Measurements from ENCODE around the gene COPB1. TPM values are rescaled to one million over a fixed set of nuclear protein-coding genes. Genes with fewer than 3 reads are reported as not detected.

The COPB1 gene
- total and polyA plus RNA-seq, 2 of the 13 experiments (the other 11 are each of a cell fraction or from before 2014, with no cell fraction given) = 114 to 195 TPM

DNA sequence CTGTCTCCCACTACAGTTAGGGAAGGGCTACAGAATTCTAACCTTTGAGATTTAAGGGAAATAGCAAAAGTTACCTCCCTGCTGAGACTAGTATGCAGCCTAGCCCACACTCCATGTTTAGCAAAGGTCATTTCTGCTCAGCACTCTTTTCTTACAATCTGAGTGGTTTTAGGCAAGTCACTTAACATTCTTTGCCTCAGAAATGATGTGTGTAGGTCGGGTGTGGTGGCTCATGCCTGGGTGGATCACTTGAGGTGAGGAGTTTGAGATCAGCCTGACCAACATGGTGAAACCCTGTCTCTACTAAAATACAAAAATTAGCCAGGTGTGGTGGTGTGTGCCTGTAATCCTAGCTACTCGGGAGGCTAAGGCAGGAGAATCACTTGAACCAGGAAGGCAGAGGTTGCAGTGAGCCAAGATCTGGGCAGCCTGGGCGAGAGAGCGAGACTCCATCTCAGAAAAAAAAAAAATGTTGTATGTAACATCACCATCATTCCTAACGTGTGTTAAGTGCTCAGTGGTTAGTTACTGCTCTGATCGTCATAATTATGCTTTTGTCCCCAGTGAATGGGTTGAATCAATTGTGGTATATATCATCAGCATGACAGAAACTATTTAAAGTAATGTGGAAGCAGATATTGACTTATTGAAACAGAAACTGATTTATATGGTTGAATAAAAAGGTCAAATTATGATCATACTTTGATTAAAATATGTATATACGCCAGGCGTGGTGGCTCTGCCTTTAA lies 55.0 kb downstream of the COPB1 start (continued):
- TF ChIP-seq, protein P1, sequence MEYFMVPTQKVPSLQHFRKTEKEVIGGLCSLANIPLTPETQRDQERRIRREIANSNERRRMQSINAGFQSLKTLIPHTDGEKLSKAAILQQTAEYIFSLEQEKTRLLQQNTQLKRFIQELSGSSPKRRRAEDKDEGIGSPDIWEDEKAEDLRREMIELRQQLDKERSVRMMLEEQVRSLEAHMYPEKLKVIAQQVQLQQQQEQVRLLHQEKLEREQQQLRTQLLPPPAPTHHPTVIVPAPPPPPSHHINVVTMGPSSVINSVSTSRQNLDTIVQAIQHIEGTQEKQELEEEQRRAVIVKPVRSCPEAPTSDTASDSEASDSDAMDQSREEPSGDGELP (IDR thresholded peaks at IDR 0.05; ENCODE audit: borderline replicate concordance, low read depth) = no peak
- TF ChIP-seq ZNF543 (CRISPR knock-in tag; IDR thresholded peaks at IDR 0.05) (no peak), RBM39 (IDR thresholded peaks at IDR 0.05; ENCODE audit: low read depth, low read length, poor library complexity, severe bottlenecking) (no peak), SIN3B (IDR thresholded peaks at IDR 0.05; ENCODE audit: low read length) (no peak), MED8 (CRISPR knock-in tag; IDR thresholded peaks at IDR 0.05; ENCODE audit: insufficient replicate concordance) (no peak)
- TF ChIP-seq, protein P2, sequence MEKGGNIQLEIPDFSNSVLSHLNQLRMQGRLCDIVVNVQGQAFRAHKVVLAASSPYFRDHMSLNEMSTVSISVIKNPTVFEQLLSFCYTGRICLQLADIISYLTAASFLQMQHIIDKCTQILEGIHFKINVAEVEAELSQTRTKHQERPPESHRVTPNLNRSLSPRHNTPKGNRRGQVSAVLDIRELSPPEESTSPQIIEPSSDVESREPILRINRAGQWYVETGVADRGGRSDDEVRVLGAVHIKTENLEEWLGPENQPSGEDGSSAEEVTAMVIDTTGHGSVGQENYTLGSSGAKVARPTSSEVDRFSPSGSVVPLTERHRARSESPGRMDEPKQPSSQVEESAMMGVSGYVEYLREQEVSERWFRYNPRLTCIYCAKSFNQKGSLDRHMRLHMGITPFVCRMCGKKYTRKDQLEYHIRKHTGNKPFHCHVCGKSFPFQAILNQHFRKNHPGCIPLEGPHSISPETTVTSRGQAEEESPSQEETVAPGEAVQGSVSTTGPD (CRISPR knock-in tag; IDR thresholded peaks at IDR 0.05) = no peak

DNA sequence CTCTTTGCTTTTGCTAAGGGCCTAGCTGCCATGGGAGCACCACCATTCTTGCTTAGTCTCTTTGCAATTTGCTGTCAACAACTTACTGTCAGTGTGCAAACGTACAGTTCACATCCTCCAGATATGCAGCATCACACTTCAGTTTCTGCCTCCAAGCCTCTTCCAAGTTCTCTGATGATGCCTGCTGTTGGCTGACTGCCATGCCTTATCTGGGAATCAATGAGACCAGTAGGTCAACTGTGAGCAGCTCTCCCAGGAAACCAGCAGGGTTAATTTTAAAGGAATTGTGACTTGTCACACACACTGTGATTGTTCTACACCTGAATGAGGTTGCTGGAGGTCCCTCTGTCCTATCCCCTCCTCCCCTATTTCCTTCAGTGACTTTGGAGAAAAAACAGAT lies 56.0 kb downstream of the COPB1 start:
- no peak overlapping the region for H3K4me2 ChIP-seq (ENCODE audit: low read depth, low read length)
- H3K36me3 ChIP-seq (replicated peaks in 1 of 2; ENCODE audit: control insufficient read depth in 1 of 2, insufficient read depth in 2 of 2, low read length in 2 of 2) = no peaks in the 10 kb centered on the region
- intact Hi-C loops (cut with micrococcal nuclease; ENCODE audit: unreplicated experiment) (no loop called here), in situ Hi-C loops (cut with HindIII; ENCODE audit: extremely low pct_ligation_motif_present, low pct_unique_long_range_greater_than_20kb) (loop anchor here (10.0 kb wide), 1 partner anchor 139 kb away; no protein-coding TSS in a partner anchor)
- H3K79me2 ChIP-seq (ENCODE audit: insufficient read depth, low read length) = no peaks in the 10 kb centered on the region
- no peaks in the 10 kb centered on the region for H4K20me1 ChIP-seq (ENCODE audit: insufficient read depth, low read length)
- FAIRE-seq (no peak), ATAC-seq (peak; percentile 74), DNase-seq (ENCODE audit: low spot score) (peak; percentile 46)
- no peak overlapping the region for H2AFZ ChIP-seq (ENCODE audit: low read length)
- ChIA-PET CTCF (ENCODE audit: low intra/inter-chr PET ratio, low total read pairs) (no interaction called here), POLR2A (no interaction called here)
- H3K27ac ChIP-seq (ENCODE audit: extremely low read length, insufficient read depth, low read length) = no peak overlapping the region
- no peaks in the 10 kb centered on the region; the same call in 1 of the 2 replicates for H3K4me1 ChIP-seq (ENCODE audit: insufficient read depth, low read length)
- BruUV-seq (replicated peaks) = no TSS peak
- H3K27me3 ChIP-seq (ENCODE audit: control insufficient read depth in 1 of 2, insufficient read depth in 2 of 2, low read length in 2 of 2) = no peaks in the 10 kb centered on the region; a peak in 1 of 5 replicates
- H3K9ac ChIP-seq (ENCODE audit: insufficient read depth, low read depth, low read length) = no peak overlapping the region
- no peak overlapping the region for H3K4me3 ChIP-seq (replicated peaks in 1 of 3; ENCODE audit: insufficient read depth in 1 of 3, low read depth in 2 of 3, low read length in 3 of 3)
- WGBS (ENCODE audit: low lambda C conversion rate) = 0% methylated on average over 1 of the region's 1 CpG
- no peaks in the 10 kb centered on the region for H3K9me3 ChIP-seq (ENCODE audit: low read length)
- TF ChIP-seq, protein P3, sequence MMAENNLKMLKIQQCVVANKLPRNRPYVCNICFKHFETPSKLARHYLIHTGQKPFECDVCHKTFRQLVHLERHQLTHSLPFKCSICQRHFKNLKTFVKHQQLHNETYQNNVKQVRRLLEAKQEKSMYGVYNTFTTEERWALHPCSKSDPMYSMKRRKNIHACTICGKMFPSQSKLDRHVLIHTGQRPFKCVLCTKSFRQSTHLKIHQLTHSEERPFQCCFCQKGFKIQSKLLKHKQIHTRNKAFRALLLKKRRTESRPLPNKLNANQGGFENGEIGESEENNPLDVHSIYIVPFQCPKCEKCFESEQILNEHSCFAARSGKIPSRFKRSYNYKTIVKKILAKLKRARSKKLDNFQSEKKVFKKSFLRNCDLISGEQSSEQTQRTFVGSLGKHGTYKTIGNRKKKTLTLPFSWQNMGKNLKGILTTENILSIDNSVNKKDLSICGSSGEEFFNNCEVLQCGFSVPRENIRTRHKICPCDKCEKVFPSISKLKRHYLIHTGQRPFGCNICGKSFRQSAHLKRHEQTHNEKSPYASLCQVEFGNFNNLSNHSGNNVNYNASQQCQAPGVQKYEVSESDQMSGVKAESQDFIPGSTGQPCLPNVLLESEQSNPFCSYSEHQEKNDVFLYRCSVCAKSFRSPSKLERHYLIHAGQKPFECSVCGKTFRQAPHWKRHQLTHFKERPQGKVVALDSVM (CRISPR knock-in tag; IDR thresholded peaks at IDR 0.05) = no peak
- TF ChIP-seq NONO (IDR thresholded peaks at IDR 0.05) (no peak), NONO (CRISPR knock-in tag; conservative IDR thresholded peaks at IDR 0.05) (no peak), ZNF546 (CRISPR knock-in tag; conservative IDR thresholded peaks at IDR 0.05) (no peak), CCDC6 (CRISPR knock-in tag; IDR thresholded peaks at IDR 0.05) (no peak), ZNF251 (CRISPR knock-in tag; IDR thresholded peaks at IDR 0.05) (no peak)
- TF ChIP-seq, protein P4, sequence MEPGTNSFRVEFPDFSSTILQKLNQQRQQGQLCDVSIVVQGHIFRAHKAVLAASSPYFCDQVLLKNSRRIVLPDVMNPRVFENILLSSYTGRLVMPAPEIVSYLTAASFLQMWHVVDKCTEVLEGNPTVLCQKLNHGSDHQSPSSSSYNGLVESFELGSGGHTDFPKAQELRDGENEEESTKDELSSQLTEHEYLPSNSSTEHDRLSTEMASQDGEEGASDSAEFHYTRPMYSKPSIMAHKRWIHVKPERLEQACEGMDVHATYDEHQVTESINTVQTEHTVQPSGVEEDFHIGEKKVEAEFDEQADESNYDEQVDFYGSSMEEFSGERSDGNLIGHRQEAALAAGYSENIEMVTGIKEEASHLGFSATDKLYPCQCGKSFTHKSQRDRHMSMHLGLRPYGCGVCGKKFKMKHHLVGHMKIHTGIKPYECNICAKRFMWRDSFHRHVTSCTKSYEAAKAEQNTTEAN (CRISPR knock-in tag; conservative IDR thresholded peaks at IDR 0.05) = no peak
- TF ChIP-seq, protein P5, sequence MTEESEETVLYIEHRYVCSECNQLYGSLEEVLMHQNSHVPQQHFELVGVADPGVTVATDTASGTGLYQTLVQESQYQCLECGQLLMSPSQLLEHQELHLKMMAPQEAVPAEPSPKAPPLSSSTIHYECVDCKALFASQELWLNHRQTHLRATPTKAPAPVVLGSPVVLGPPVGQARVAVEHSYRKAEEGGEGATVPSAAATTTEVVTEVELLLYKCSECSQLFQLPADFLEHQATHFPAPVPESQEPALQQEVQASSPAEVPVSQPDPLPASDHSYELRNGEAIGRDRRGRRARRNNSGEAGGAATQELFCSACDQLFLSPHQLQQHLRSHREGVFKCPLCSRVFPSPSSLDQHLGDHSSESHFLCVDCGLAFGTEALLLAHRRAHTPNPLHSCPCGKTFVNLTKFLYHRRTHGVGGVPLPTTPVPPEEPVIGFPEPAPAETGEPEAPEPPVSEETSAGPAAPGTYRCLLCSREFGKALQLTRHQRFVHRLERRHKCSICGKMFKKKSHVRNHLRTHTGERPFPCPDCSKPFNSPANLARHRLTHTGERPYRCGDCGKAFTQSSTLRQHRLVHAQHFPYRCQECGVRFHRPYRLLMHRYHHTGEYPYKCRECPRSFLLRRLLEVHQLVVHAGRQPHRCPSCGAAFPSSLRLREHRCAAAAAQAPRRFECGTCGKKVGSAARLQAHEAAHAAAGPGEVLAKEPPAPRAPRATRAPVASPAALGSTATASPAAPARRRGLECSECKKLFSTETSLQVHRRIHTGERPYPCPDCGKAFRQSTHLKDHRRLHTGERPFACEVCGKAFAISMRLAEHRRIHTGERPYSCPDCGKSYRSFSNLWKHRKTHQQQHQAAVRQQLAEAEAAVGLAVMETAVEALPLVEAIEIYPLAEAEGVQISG (CRISPR knock-in tag; IDR thresholded peaks at IDR 0.05) = no peak
